Spleen (tissue), 11 donors: ENCODE measurements around the gene FCRL6. TPM values are rescaled to one million over a fixed set of nuclear protein-coding genes. Genes with fewer than 3 reads are reported as not detected.
A peak's percentile ranks its signal among the peaks of the same experiment; 100 is the strongest.

Source experiments
- DNase-seq: peaks from one replicate; pipeline ENCODE4 v3.0.0-alpha.2; 2020
- H3K27ac ChIP-seq, 8 donors: fragments of 200-600 bp; sonication (generic) in 7 of 8; 1 replicate in 4 of 8; 2 replicates in 4 of 8; pipeline versions ENCODE4 v1.5.0 to v1.8.0; 2016 to 2021; ENCODE audit warnings: inconsistent platforms in 4 of 8, mild to moderate bottlenecking in 4 of 8, moderate library complexity in 1 of 8
- H3K27me3 ChIP-seq, 7 donors: fragments of 200-600 bp; sonication (generic) in 6 of 7; replicated peaks in 1 of 7; 1 replicate in 4 of 7; 2 replicates in 3 of 7; pipeline versions ENCODE4 v1.5.0 to v1.8.0; 2016 to 2021; ENCODE audit warnings: inconsistent platforms in 3 of 7, mild to moderate bottlenecking in 1 of 7
- H3K36me3 ChIP-seq, 6 donors: fragments of 200-600 bp; sonication (generic) in 5 of 6; 1 replicate in 4 of 6; 2 replicates in 2 of 6; pipeline versions ENCODE4 v1.5.0 to v1.8.0; 2016 to 2021; ENCODE audit warnings: inconsistent platforms in 2 of 6
- H3K4me1 ChIP-seq, 6 donors: fragments of 200-600 bp; sonication (generic) in 5 of 6; 1 replicate in 3 of 6; 2 replicates in 3 of 6; pipeline versions ENCODE4 v1.5.0 to v1.8.0; 2016 to 2021; ENCODE audit warnings: inconsistent platforms in 3 of 6
- H3K4me3 ChIP-seq, 8 donors: fragments of 200-600 bp; sonication (generic) in 7 of 8; 1 replicate in 4 of 8; 2 replicates in 4 of 8; pipeline versions ENCODE4 v1.5.0 to v1.8.0; 2016 to 2021; ENCODE audit warnings: inconsistent platforms in 4 of 8, mild to moderate bottlenecking in 4 of 8, moderate library complexity in 2 of 8
- H3K9me3 ChIP-seq, 8 donors: fragments of 200-600 bp; sonication (generic) in 7 of 8; 1 replicate in 4 of 8; 2 replicates in 4 of 8; pipeline versions ENCODE4 v1.5.0 to v1.8.0; 2016 to 2021; ENCODE audit warnings: inconsistent platforms in 4 of 8
- POLR2A ChIP-seq, 3 donors: fragments of 450-650 bp; IDR thresholded peaks; one replicate each; pipeline ENCODE4 v1.5.1; 2017; ENCODE audit warnings: antibody characterized with exemption in 3 of 3, mild to moderate bottlenecking in 1 of 3
- POLR2AphosphoS5 ChIP-seq, 3 donors: sonication (generic); formaldehyde crosslinking; IDR thresholded peaks; one replicate each; pipeline ENCODE4 v1.5.1; 2017; ENCODE audit warnings: antibody characterized with exemption in 3 of 3
- WGBS, 5 donors: extraction: QIAGEN DNeasy Blood & Tissue Kit in 3 of 5; methylation state at CpG; one replicate each; pipeline versions ENCODE4 v1.1.5 to v1.1.7; 2013 to 2018; 5-methylcytosine and 5-hydroxymethylcytosine counted together
- intact Hi-C: fragments of 100-400 bp; cut with DNase I; formaldehyde crosslinking; loops from one replicate; pipeline ENCODE4 v1.15.0; 2023; ENCODE audit warnings: low total_unique reads
- polyA plus RNA-seq, 3 donors: library from polyadenylated mRNA; stranded (reverse); fragments of 200-250 nt; gene quantifications; one replicate each; pipeline ENCODE4 v1.2.1, GENCODE V29; 2013
- total RNA-seq, 7 donors: library from RNA; depleted of rRNA in 3 of 7; stranded (reverse); fragments of >200 nt in 3 of 7; fragmentation: NEBNext Ultra II Directional in 4 of 7; extraction: Animal tissue kit (Norgen Biotek cat#: 25700) in 4 of 7; gene quantifications; one replicate each; pipeline versions ENCODE4 v1.1.0 to v1.2.1, GENCODE V29; 2016 to 2021
- TF ChIP-seq, protein P1 (sequence below), 11 experiments: fragments of 200-600 bp in 7 of 11; fragments of 450-650 bp in 4 of 11; sonication (generic) in 4 of 11; IDR thresholded peaks in 8 of 11; conservative IDR thresholded peaks in 3 of 11; 1 replicate in 7 of 11; 2 replicates in 4 of 11; pipeline versions ENCODE4 v1.4.0 to v1.8.0; 2016 to 2021; ENCODE audit warnings: antibody characterized with exemption in 11 of 11, inconsistent platforms in 4 of 11, mild to moderate bottlenecking in 1 of 11
- donor health status: healthy with polysubstance abuse.
- donor health status: DM: no; HTN: no; CAD: no; lungs with moderate emphysema.
- donor health status: DM: no; HTN: no; CAD: no.
- donor health status: Bipolar disorder and iron deficiency.
- donor health status: healthy.
- donor health status: DM: no; HTN: no; CAD: no.
- donor health status: DM: yes; HTN: yes; CAD: no.

FCRL6 gene
- total and polyA plus RNA-seq, 10 donors, result 0.52 to 24.4 (median 13.3) TPM

GRCh38 chr1:159803956-159804689 is 2.0 kb downstream of the FCRL6 start:
- H3K9me3 ChIP-seq, result no peaks in the 10 kb centered on the region
- TF ChIP-seq POLR2AphosphoS5 (IDR thresholded peaks at IDR 0.05) (no peak), POLR2A (IDR thresholded peaks at IDR 0.05) (no peak)
- TF ChIP-seq, protein P1, sequence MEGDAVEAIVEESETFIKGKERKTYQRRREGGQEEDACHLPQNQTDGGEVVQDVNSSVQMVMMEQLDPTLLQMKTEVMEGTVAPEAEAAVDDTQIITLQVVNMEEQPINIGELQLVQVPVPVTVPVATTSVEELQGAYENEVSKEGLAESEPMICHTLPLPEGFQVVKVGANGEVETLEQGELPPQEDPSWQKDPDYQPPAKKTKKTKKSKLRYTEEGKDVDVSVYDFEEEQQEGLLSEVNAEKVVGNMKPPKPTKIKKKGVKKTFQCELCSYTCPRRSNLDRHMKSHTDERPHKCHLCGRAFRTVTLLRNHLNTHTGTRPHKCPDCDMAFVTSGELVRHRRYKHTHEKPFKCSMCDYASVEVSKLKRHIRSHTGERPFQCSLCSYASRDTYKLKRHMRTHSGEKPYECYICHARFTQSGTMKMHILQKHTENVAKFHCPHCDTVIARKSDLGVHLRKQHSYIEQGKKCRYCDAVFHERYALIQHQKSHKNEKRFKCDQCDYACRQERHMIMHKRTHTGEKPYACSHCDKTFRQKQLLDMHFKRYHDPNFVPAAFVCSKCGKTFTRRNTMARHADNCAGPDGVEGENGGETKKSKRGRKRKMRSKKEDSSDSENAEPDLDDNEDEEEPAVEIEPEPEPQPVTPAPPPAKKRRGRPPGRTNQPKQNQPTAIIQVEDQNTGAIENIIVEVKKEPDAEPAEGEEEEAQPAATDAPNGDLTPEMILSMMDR (IDR thresholded peaks at IDR 0.05 in 8 of 11, conservative IDR thresholded peaks at IDR 0.05 in 3 of 11), result no peak
- no peaks in the 10 kb centered on the region for H3K27me3 ChIP-seq
- peak overlapping the region in 1 of 8 donors; percentile 52 for H3K4me3 ChIP-seq
- peak overlapping the region in 5 of 8 donors; percentile 12 to 74 (median 43) for H3K27ac ChIP-seq
- DNase-seq, result no peak
- H3K4me1 ChIP-seq, result peaks cover 5 to 57% (median 33%) of the 10 kb centered on the region in 6 donors
- 57 to 72% (median 67%) methylated on average over 7 of the region's 7 CpGs for WGBS, 5 donors
- intact Hi-C loops, result no loop called here
- H3K36me3 ChIP-seq, result peaks cover 0 to 4% (median 0%) of the 10 kb centered on the region in 6 donors

GRCh38 chr1:159804924-159805323 is 2.8 kb downstream of the FCRL6 start:
- peak overlapping the region in 2 of 8 donors; percentile 40 to 74 for H3K27ac ChIP-seq

GRCh38 chr1:159815926-159816325 is 13.8 kb downstream of the FCRL6 start:
- DNase-seq, result no peak
- 91 to 97% (median 94%) methylated on average over 8 of the region's 8 CpGs for WGBS, 5 donors
- H3K27ac ChIP-seq, result no peak overlapping the region
- H3K4me3 ChIP-seq, result no peak overlapping the region
- TF ChIP-seq, protein P1 (IDR thresholded peaks at IDR 0.05 in 8 of 11, conservative IDR thresholded peaks at IDR 0.05 in 3 of 11), result no peak
- TF ChIP-seq POLR2AphosphoS5 (IDR thresholded peaks at IDR 0.05) (no peak), POLR2A (IDR thresholded peaks at IDR 0.05) (no peak)
- intact Hi-C loops, result no loop called here
- H3K27me3 ChIP-seq, result no peaks in the 10 kb centered on the region
- no peaks in the 10 kb centered on the region for H3K36me3 ChIP-seq
- H3K9me3 ChIP-seq, result no peaks in the 10 kb centered on the region
- no peaks in the 10 kb centered on the region for H3K4me1 ChIP-seq

More at GRCh38 chr1:159804924-159805323, 2.8 kb downstream of the FCRL6 start:
- WGBS, 5 donors, result 45 to 79% (median 51%) methylated on average over 2 of the region's 2 CpGs
- Histone ChIP-seq H3K4me3 (no peak overlapping the region), H3K36me3 (peaks cover 0 to 8% (median 0%) of the 10 kb centered on the region in 6 donors), H3K27me3 (no peaks in the 10 kb centered on the region), H3K9me3 (no peaks in the 10 kb centered on the region), H3K4me1 (peaks cover 5 to 49% (median 25%) of the 10 kb centered on the region in 6 donors)
- DNase-seq, result no peak
- TF ChIP-seq, protein P1 (IDR thresholded peaks at IDR 0.05 in 8 of 11, conservative IDR thresholded peaks at IDR 0.05 in 3 of 11), result no peak
- no peak for TF ChIP-seq POLR2A (IDR thresholded peaks at IDR 0.05)
- no peak for TF ChIP-seq POLR2AphosphoS5 (IDR thresholded peaks at IDR 0.05)
- intact Hi-C loops, result no loop called here

DNA sequence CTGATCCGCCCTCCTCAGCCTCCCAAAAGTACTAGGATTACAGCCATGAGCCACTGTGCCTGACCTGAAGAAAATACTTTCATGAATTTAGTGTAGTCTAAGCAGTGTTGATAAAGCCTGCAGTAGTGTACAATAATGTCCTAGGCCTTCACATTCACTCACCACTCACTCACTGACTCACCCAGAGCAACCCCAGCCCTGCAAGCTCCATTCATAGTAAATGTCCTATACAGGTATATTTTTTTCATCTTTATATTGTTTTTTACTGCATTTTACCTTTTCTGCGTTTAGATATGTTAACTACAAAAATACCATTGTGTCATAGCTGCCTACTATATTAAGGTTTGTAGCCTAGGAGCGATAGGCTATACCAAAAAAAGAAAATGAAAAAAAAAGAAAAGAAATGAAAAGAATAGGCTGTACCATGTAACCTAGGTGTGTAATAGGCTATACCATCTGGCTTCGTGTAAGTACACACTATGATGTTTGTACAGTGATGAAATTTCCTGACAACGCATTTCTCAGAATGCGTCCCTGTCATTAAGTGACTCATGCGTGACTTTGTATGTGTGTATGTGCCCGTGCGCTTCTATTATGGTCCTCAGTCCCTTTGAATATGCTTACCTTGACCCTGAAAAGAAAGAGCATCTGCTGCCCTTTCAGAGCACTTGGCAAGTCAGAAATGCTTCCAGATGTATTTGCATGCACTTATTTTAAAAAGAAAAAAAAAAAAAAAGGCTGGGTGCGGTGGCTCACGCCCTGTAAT is 15.3 kb downstream of the FCRL6 start:
- intact Hi-C loops, result no loop called here
- Histone ChIP-seq H3K27me3 (no peaks in the 10 kb centered on the region), H3K27ac (no peak overlapping the region), H3K4me1 (no peaks in the 10 kb centered on the region), H3K4me3 (no peak overlapping the region), H3K36me3 (no peaks in the 10 kb centered on the region), H3K9me3 (no peaks in the 10 kb centered on the region)
- WGBS, 5 donors, result 85 to 92% (median 87%) methylated on average over 11 of the region's 11 CpGs
- TF ChIP-seq POLR2A (IDR thresholded peaks at IDR 0.05) (no peak), POLR2AphosphoS5 (IDR thresholded peaks at IDR 0.05) (no peak)
- TF ChIP-seq, protein P1 (IDR thresholded peaks at IDR 0.05 in 8 of 11, conservative IDR thresholded peaks at IDR 0.05 in 3 of 11), result no peak
- DNase-seq, result no peak
